Endothelial cell (in vitro differentiated cells): Measurements from ENCODE around the gene ODAD3. TPM values are rescaled to one million over a fixed set of nuclear protein-coding genes. Genes with fewer than 3 reads are reported as not detected.

ENCODE experiments used
- DNase-seq: peaks from one replicate; pipeline ENCODE4 v3.0.0; 2021; ENCODE audit warnings: low spot score
- H3K27ac Mint-ChIP-seq: one replicate; pipeline ENCODE4 v1.8.0; 2021; ENCODE audit warnings: mixed read lengths, inconsistent platforms; ENCODE audit not compliant: unreplicated experiment
- H3K27me3 Mint-ChIP-seq: one replicate; pipeline ENCODE4 v1.8.0; 2021; ENCODE audit warnings: mild to moderate bottlenecking, moderate library complexity, mixed read lengths, inconsistent platforms; ENCODE audit not compliant: unreplicated experiment
- H3K36me3 Mint-ChIP-seq: one replicate; pipeline ENCODE4 v1.8.0; 2021; ENCODE audit warnings: mild to moderate bottlenecking, low read depth, mixed read lengths, inconsistent platforms; ENCODE audit not compliant: unreplicated experiment
- H3K4me1 Mint-ChIP-seq: one replicate; pipeline ENCODE4 v1.8.0; 2021; ENCODE audit warnings: mild to moderate bottlenecking, mixed read lengths, inconsistent platforms; ENCODE audit not compliant: unreplicated experiment
- H3K4me3 Mint-ChIP-seq: one replicate; pipeline ENCODE4 v1.8.0; 2021; ENCODE audit warnings: mild to moderate bottlenecking, mixed read lengths, inconsistent platforms; ENCODE audit not compliant: unreplicated experiment
- H3K9me3 Mint-ChIP-seq: one replicate; pipeline ENCODE4 v1.8.0; 2021; ENCODE audit warnings: mixed read lengths, inconsistent platforms; ENCODE audit not compliant: unreplicated experiment
- long read RNA-seq: library from polyadenylated mRNA; unstranded; transcript quantifications from one replicate; pipeline ENCODE4 v2.0.0, GENCODE V29; 2020; ENCODE audit not compliant: unreplicated experiment
- total RNA-seq: library from RNA; stranded (reverse); fragmentation: NEBNext Ultra II Directional; extraction: Animal tissue kit (Norgen Biotek cat#: 25700); gene quantifications from one replicate; pipeline ENCODE4 v1.2.1, GENCODE V29; 2021; ENCODE audit not compliant: unreplicated experiment
- TF ChIP-seq, protein P1 (sequence below): fragments of 200-600 bp; sonication (generic); IDR thresholded peaks from one replicate; pipeline ENCODE4 v1.5.0; 2021; ENCODE audit warnings: antibody characterized with exemption; ENCODE audit not compliant: unreplicated experiment

ODAD3 gene
- total RNA-seq = 0.64 TPM
- long read RNA-seq, partial matches to known transcripts = 0 of 2 reads
- long read RNA-seq, other reads (novel, unspliced or antisense) = 1 of 2 reads

- Mint-ChIP-seq H3K27me3 (peaks cover 17% of the 10 kb centered on the region), H3K9me3 (no peaks in the 10 kb centered on the region), H3K36me3 (peaks cover 3% of the 10 kb centered on the region), H3K4me3 (peak within 1 kb of the TSS; percentile 99), H3K4me1 (peaks cover 16% of the 10 kb centered on the region), H3K27ac (peak within 1 kb of the TSS; percentile 100)
- TF ChIP-seq, protein P1, sequence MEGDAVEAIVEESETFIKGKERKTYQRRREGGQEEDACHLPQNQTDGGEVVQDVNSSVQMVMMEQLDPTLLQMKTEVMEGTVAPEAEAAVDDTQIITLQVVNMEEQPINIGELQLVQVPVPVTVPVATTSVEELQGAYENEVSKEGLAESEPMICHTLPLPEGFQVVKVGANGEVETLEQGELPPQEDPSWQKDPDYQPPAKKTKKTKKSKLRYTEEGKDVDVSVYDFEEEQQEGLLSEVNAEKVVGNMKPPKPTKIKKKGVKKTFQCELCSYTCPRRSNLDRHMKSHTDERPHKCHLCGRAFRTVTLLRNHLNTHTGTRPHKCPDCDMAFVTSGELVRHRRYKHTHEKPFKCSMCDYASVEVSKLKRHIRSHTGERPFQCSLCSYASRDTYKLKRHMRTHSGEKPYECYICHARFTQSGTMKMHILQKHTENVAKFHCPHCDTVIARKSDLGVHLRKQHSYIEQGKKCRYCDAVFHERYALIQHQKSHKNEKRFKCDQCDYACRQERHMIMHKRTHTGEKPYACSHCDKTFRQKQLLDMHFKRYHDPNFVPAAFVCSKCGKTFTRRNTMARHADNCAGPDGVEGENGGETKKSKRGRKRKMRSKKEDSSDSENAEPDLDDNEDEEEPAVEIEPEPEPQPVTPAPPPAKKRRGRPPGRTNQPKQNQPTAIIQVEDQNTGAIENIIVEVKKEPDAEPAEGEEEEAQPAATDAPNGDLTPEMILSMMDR = peak; percentile 95
- DNase-seq = peak; percentile 99
Observed at GRCh38 chr19:11435057-11435832, at the start of gene ODAD3, which contains the start of gene PRKCSH. ODAD3 (minus strand) TSS chr19:11435121; CDS start chr19:11435016, 105 bp downstream. PRKCSH (plus strand) TSS chr19:11435635; CDS start chr19:11436118, 483 bp downstream.

DNA sequence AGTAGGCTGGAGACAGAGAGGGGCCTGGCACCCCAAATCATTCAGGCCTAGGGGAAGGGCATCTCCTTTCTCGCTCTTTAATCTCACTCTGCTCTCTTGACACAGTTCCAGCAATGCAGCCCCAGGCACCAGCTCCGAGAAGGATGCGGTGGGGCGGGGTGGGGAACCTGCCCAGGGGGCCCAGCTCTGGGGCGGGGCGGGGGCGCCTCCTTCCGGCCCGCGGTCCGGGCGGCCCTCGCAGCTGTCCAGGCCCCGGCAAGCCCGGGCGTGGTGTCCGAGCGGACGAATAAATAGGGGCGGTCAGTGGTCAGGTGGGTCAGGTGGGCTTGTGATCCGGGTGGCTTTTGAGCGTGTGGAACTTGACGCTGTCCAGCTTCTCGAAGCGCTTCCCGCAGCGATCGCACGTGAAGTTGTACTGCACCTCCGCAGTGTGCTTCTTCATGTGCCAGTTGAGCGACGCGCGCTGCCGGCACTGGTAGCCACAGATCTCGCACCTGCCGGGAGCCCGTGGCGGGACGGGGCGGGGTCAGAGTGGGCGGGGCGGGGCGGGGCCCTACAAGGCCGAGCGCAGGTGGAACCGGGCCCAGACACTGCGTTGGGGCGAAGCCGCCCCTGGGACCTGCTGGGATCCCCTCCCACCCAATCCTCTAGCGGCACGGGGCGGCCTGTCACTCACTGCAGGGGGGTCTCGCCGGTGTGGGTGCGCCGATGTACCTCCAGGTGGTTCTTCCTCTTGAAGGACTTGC lies 48.6 kb upstream of the ODAD3 start:
- TF ChIP-seq, protein P1 = no peak
- Mint-ChIP-seq H3K27ac (no peak overlapping the region), H3K27me3 (peaks cover 22% of the 10 kb centered on the region), H3K9me3 (no peaks in the 10 kb centered on the region), H3K4me1 (peaks cover 6% of the 10 kb centered on the region), H3K36me3 (peaks cover 3% of the 10 kb centered on the region), H3K4me3 (no peak overlapping the region)
- DNase-seq = no peak

- peaks cover 3% of the 10 kb centered on the region for H3K36me3 Mint-ChIP-seq
- H3K4me1 Mint-ChIP-seq = peaks cover 6% of the 10 kb centered on the region
- H3K27ac Mint-ChIP-seq = peak overlapping the region; percentile 36
- DNase-seq = peak; percentile 78
- H3K27me3 Mint-ChIP-seq = peaks cover 29% of the 10 kb centered on the region
- no peaks in the 10 kb centered on the region for H3K9me3 Mint-ChIP-seq
- TF ChIP-seq, protein P1 = peak; percentile 94
- H3K4me3 Mint-ChIP-seq = peak overlapping the region; percentile 42
Observed at GRCh38 chr19:11482384-11483050, 47.6 kb upstream of the ODAD3 start.

DNA sequence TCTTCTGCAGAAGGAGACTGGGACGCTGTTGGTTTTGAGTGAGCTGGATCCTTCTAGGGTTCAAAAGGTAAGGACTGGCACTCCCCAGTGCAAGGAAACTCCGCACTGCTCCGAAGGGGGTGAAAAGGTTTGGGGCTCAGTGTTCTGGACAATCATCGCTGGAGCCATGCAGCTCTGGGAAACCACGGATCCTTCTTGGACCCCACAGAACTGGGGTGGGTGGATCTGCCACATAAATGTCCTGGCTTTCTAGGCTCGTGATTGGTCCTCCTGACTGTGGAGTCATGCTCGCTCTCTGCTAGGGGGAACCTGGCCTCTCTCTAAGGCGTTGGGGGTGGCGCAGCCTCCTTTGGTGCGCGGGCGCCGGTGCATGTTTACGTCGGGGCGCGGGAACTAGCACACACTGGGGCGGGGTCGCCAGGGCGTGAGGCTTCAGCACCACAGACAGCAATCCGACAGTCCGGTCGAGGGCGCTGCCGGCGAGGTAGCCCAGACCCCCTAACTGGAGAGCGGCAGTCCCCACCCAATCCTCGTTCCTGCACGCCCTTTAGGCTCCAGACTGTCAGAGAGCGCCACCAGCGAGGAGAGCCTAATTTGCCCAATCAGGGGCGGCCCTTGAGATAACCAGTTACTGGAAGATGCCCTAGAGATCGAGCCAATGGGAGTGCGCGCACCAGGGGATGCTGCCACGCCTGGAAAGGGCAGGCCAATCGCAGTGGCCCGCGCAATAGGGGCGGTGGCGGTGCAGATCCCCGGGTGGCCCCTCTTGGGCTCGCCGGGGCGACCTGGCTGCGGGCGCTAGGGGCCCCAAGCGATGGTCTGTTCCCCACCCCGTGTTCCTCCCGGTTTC lies 46.8 kb upstream of the ODAD3 start:
- Mint-ChIP-seq H3K27me3 (peaks cover 36% of the 10 kb centered on the region), H3K9me3 (no peaks in the 10 kb centered on the region), H3K27ac (no peak overlapping the region), H3K4me1 (peaks cover 6% of the 10 kb centered on the region), H3K36me3 (peaks cover 3% of the 10 kb centered on the region), H3K4me3 (no peak overlapping the region)
- TF ChIP-seq, protein P1 = no peak
- peak; percentile 49 for DNase-seq
